Parathyroid adenoma (tissue), 2 donors: ENCODE results near the gene ANXA4.

ENCODE experiments used
- H2AFZ ChIP-seq: fragments of 300-600 bp; sonication (generic); one replicate; pipeline ENCODE4 v1.7.0; 2017; ENCODE audit warnings: antibody characterized with exemption, mild to moderate bottlenecking
- H3K27ac ChIP-seq: fragments of 300-600 bp; sonication (generic); one replicate; pipeline ENCODE4 v1.7.0; 2017
- H3K27me3 ChIP-seq: fragments of 300-600 bp; sonication (generic); one replicate; pipeline ENCODE4 v1.7.0; 2017; ENCODE audit warnings: low read length; ENCODE audit not compliant: control insufficient read depth, insufficient read depth
- H3K36me3 ChIP-seq: fragments of 300-600 bp; sonication (generic); one replicate; pipeline ENCODE4 v1.7.0; 2017; ENCODE audit warnings: low read length; ENCODE audit not compliant: control insufficient read depth, insufficient read depth
- H3K4me1 ChIP-seq: fragments of 300-600 bp; sonication (generic); one replicate; pipeline ENCODE4 v1.7.0; 2017; ENCODE audit warnings: control low read depth
- H3K4me2 ChIP-seq: fragments of 300-600 bp; sonication (generic); one replicate; pipeline ENCODE4 v1.7.0; 2017; ENCODE audit warnings: low read length
- H3K4me3 ChIP-seq: fragments of 300-600 bp; sonication (generic); one replicate; pipeline ENCODE4 v1.7.0; 2017; ENCODE audit warnings: low read depth, low read length
- H3K79me2 ChIP-seq: fragments of 300-600 bp; sonication (generic); one replicate; pipeline ENCODE4 v1.7.0; 2017; ENCODE audit warnings: control low read depth
- H3K9ac ChIP-seq: fragments of 300-600 bp; sonication (generic); one replicate; pipeline ENCODE4 v1.7.0; 2017; ENCODE audit warnings: mild to moderate bottlenecking
- H3K9me3 ChIP-seq: fragments of 300-600 bp; sonication (generic); one replicate; pipeline ENCODE4 v1.7.0; 2017; ENCODE audit warnings: low read length; ENCODE audit not compliant: control insufficient read depth
- TF ChIP-seq, protein P1 (sequence below): fragments of 300-600 bp; sonication (generic); IDR thresholded peaks from one replicate; pipeline ENCODE4 v1.7.0; 2017; ENCODE audit warnings: antibody characterized with exemption, mild to moderate bottlenecking
- donor health status: primary hyperparathyroidism.

ANXA4 gene

GRCh38 chr2:69740502-69740951, 1.4 kb upstream of the ANXA4 start:
- H3K27ac ChIP-seq, result no peak overlapping the region
- peaks cover 19% of the 10 kb centered on the region for H3K79me2 ChIP-seq
- TF ChIP-seq, protein P1, sequence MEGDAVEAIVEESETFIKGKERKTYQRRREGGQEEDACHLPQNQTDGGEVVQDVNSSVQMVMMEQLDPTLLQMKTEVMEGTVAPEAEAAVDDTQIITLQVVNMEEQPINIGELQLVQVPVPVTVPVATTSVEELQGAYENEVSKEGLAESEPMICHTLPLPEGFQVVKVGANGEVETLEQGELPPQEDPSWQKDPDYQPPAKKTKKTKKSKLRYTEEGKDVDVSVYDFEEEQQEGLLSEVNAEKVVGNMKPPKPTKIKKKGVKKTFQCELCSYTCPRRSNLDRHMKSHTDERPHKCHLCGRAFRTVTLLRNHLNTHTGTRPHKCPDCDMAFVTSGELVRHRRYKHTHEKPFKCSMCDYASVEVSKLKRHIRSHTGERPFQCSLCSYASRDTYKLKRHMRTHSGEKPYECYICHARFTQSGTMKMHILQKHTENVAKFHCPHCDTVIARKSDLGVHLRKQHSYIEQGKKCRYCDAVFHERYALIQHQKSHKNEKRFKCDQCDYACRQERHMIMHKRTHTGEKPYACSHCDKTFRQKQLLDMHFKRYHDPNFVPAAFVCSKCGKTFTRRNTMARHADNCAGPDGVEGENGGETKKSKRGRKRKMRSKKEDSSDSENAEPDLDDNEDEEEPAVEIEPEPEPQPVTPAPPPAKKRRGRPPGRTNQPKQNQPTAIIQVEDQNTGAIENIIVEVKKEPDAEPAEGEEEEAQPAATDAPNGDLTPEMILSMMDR, result no peak
- H2AFZ ChIP-seq, result peak overlapping the region; percentile 96
- H3K4me1 ChIP-seq, result peaks cover 12% of the 10 kb centered on the region
- H3K4me2 ChIP-seq, result peak overlapping the region; percentile 94
- no peak overlapping the region for H3K9ac ChIP-seq
- no peaks in the 10 kb centered on the region for H3K9me3 ChIP-seq
- H3K36me3 ChIP-seq, result no peaks in the 10 kb centered on the region
- peak overlapping the region; percentile 93 for H3K4me3 ChIP-seq
- H3K27me3 ChIP-seq, result no peaks in the 10 kb centered on the region

DNA sequence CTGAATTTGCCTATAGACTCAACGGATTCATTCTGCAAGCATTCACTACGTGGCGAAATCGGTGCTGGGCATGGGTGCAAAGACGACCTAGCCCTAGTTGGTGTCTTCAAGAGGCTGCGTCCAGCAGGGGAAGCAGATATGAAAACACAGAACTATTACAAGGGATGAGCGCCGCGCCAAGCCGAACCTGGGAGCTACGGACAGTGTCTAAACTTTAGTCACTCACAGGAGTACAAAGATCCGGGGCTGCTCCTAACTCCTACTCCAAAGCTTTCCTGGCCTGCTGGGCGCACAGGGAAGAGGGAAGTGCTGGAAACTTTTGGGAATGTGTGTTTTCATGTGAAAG, 732 bp upstream of the ANXA4 start:
- H3K9ac ChIP-seq, result peak overlapping the region; percentile 47
- no peaks in the 10 kb centered on the region for H3K36me3 ChIP-seq
- H3K4me1 ChIP-seq, result peaks cover 12% of the 10 kb centered on the region
- peaks cover 22% of the 10 kb centered on the region for H3K79me2 ChIP-seq
- peak overlapping the region; percentile 94 for H3K4me2 ChIP-seq
- TF ChIP-seq, protein P1, result peak; percentile 20
- peak overlapping the region; percentile 93 for H3K4me3 ChIP-seq
- no peaks in the 10 kb centered on the region for H3K27me3 ChIP-seq
- no peaks in the 10 kb centered on the region for H3K9me3 ChIP-seq
- peak overlapping the region; percentile 96 for H2AFZ ChIP-seq
- peak overlapping the region; percentile 89 for H3K27ac ChIP-seq

DNA sequence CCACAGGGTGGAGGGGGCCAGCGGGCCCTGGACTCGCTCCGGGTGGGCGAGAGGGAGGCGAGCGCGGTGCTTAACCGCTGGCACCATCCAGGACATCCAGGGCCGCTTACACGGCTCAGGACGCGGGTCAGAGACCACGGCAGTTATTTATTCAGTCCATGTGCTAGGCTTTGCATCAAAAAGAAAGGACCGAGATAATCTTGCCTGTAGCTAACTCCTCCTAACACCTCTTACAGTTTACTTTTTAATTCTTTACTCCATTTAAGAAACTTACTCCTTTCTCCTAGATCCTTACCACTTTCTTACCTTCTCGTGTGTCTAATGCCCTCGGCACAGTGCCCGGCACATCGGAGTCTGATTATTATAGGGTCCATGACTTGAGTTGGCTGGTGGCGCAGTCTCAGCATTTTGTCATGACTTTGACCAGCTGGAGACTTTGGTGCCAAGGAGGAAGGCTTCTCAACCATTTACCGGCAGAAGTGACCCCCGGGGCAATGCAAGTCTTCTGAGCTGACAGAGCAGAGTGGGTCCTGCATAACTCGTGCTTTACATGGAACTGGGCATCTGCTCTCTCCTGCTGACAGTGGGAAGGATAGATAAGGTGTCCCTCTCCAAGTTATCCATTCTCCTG, 503 bp downstream of the ANXA4 start:
- Histone ChIP-seq H3K79me2 (peaks cover 24% of the 10 kb centered on the region), H3K9ac (peak overlapping the region; percentile 47), H2AFZ (peak overlapping the region; percentile 96), H3K9me3 (no peaks in the 10 kb centered on the region), H3K27me3 (no peaks in the 10 kb centered on the region), H3K27ac (peak overlapping the region; percentile 89), H3K36me3 (no peaks in the 10 kb centered on the region), H3K4me2 (peak overlapping the region; percentile 94), H3K4me3 (peak overlapping the region; percentile 93), H3K4me1 (peaks cover 12% of the 10 kb centered on the region)
- TF ChIP-seq, protein P1, result no peak

DNA sequence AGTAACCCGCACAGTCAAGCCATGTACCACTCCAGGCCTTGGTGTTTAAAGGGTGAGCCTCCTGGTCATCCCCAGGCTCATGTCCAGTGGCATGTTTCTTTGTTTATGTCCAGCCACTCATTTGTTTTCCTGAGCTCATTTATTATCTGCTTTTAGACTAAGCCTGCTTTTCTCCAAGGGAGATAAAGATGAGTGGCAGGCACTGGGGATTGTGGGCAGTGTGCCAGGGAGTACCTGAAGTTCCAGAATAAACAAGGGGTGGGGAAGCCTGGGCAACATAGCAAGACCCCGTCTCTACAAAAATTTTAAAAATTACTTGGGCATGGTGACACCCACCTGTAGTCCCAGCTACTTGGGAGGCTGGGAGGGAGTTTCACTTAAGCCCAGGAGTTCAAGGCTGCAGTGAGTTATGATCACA, 1.9 kb downstream of the ANXA4 start:
- peak overlapping the region; percentile 94 for H3K4me2 ChIP-seq
- no peaks in the 10 kb centered on the region for H3K27me3 ChIP-seq
- peak overlapping the region; percentile 13 for H3K27ac ChIP-seq
- H3K9ac ChIP-seq, result no peak overlapping the region
- H3K4me1 ChIP-seq, result peaks cover 12% of the 10 kb centered on the region
- peaks cover 26% of the 10 kb centered on the region for H3K79me2 ChIP-seq
- H2AFZ ChIP-seq, result no peak overlapping the region
- TF ChIP-seq, protein P1, result no peak
- no peaks in the 10 kb centered on the region for H3K9me3 ChIP-seq
- H3K36me3 ChIP-seq, result no peaks in the 10 kb centered on the region
- H3K4me3 ChIP-seq, result peak overlapping the region; percentile 93

DNA sequence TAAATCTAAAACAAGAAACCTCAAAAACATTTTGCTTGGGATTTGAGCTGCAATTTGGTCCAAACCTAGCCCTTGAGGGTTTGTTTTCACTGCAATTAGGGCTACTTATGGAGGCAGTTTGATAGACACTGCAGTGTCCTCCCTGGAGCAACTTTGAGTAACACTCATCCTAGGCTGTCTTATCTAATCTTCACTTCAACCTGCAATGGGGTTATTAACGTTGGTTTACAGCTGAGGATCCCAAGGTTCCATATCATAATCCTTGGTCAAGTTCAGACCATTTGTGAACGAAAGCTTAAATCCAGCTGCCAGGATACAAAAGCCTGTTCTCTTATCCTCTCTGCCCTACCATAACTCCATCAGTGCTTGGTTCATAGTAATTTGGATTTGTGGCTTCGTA, 2.5 kb downstream of the ANXA4 start:
- Histone ChIP-seq H3K4me2 (peak overlapping the region; percentile 94), H3K36me3 (no peaks in the 10 kb centered on the region), H3K79me2 (peaks cover 29% of the 10 kb centered on the region), H3K27ac (no peak overlapping the region), H3K27me3 (no peaks in the 10 kb centered on the region), H3K4me3 (peak overlapping the region; percentile 93), H3K4me1 (peaks cover 12% of the 10 kb centered on the region), H3K9me3 (no peaks in the 10 kb centered on the region), H2AFZ (no peak overlapping the region), H3K9ac (no peak overlapping the region)
- TF ChIP-seq, protein P1, result no peak
